Effector memory CD4-positive, alpha-beta T cell (primary cell): ENCODE data around the gene ZP3.
"Not testable (repeated sequence)": the region's sequence is repeated elsewhere in the genome, so short reads cannot be mapped to it uniquely, and the experiment has no call there.

Source experiments
- DNase-seq, 3 donors: peaks; one replicate each; pipeline ENCODE4 v3.0.0-alpha.2; 2020
- H3K27ac ChIP-seq: 2 replicates; pipeline ENCODE4 v1.7.0; 2013; ENCODE audit warnings: mild to moderate bottlenecking, low read length, moderate library complexity; ENCODE audit not compliant: insufficient read depth, poor library complexity, severe bottlenecking
- H3K27me3 ChIP-seq: replicated peaks from 2 replicates; pipeline ENCODE4 v1.7.0; 2013; ENCODE audit warnings: mild to moderate bottlenecking, low read length; ENCODE audit not compliant: insufficient read depth, control insufficient read depth, poor library complexity, severe bottlenecking
- H3K36me3 ChIP-seq: 2 replicates; pipeline ENCODE4 v1.7.0; 2013; ENCODE audit warnings: mild to moderate bottlenecking, low read length, moderate library complexity; ENCODE audit not compliant: control insufficient read depth, insufficient read depth
- H3K4me1 ChIP-seq: 2 replicates; pipeline ENCODE4 v1.7.0; 2013; ENCODE audit warnings: low read length, mild to moderate bottlenecking; ENCODE audit not compliant: control insufficient read depth, insufficient read depth, poor library complexity, severe bottlenecking
- H3K4me3 ChIP-seq: 2 replicates; pipeline ENCODE4 v1.7.0; 2013; ENCODE audit warnings: low read length, low read depth, mild to moderate bottlenecking; ENCODE audit not compliant: insufficient read depth, poor library complexity, severe bottlenecking
- H3K9me3 ChIP-seq: 2 replicates; pipeline ENCODE4 v1.7.0; 2013; ENCODE audit warnings: mild to moderate bottlenecking, low read length, moderate library complexity; ENCODE audit not compliant: control insufficient read depth

ZP3 gene

GRCh38 chr7:76464959-76465358 lies 40.2 kb downstream of the ZP3 start:
- not testable (repeated sequence) for DNase-seq, H3K27me3 ChIP-seq, H3K36me3 ChIP-seq, H3K4me3 ChIP-seq, H3K27ac ChIP-seq, H3K4me1 ChIP-seq, H3K9me3 ChIP-seq

GRCh38 chr7:76465950-76466349 lies 41.2 kb downstream of the ZP3 start:
- not testable (repeated sequence) for H3K36me3 ChIP-seq, H3K4me1 ChIP-seq, H3K27ac ChIP-seq, H3K9me3 ChIP-seq, H3K27me3 ChIP-seq, DNase-seq, H3K4me3 ChIP-seq

GRCh38 chr7:76467743-76468404 lies 43.1 kb downstream of the ZP3 start:
- H3K36me3 ChIP-seq, H3K4me3 ChIP-seq, H3K27ac ChIP-seq, H3K9me3 ChIP-seq, H3K27me3 ChIP-seq, H3K4me1 ChIP-seq, DNase-seq: not testable (repeated sequence)

GRCh38 chr7:76471556-76472221 lies 46.9 kb downstream of the ZP3 start:
- not testable (repeated sequence) for H3K4me1 ChIP-seq, H3K36me3 ChIP-seq, H3K4me3 ChIP-seq, H3K27ac ChIP-seq, DNase-seq, H3K27me3 ChIP-seq, H3K9me3 ChIP-seq

GRCh38 chr7:76473097-76473496 lies 48.3 kb downstream of the ZP3 start:
- not testable (repeated sequence) for H3K4me3 ChIP-seq, H3K27me3 ChIP-seq, DNase-seq, H3K9me3 ChIP-seq, H3K4me1 ChIP-seq, H3K27ac ChIP-seq, H3K36me3 ChIP-seq

- H3K9me3 ChIP-seq, H3K4me3 ChIP-seq, DNase-seq, H3K36me3 ChIP-seq, H3K27ac ChIP-seq, H3K4me1 ChIP-seq, H3K27me3 ChIP-seq: not testable (repeated sequence)
Observed at GRCh38 chr7:76476280-76476679, 51.5 kb downstream of the ZP3 start.

GRCh38 chr7:76476742-76477474 lies 52.2 kb downstream of the ZP3 start:
- not testable (repeated sequence) for H3K27me3 ChIP-seq, DNase-seq, H3K9me3 ChIP-seq, H3K4me3 ChIP-seq, H3K36me3 ChIP-seq, H3K4me1 ChIP-seq, H3K27ac ChIP-seq

- not testable (repeated sequence) for H3K4me1 ChIP-seq, H3K27ac ChIP-seq, H3K36me3 ChIP-seq, H3K27me3 ChIP-seq, H3K9me3 ChIP-seq, H3K4me3 ChIP-seq, DNase-seq
Observed at GRCh38 chr7:76479628-76480027, 54.9 kb downstream of the ZP3 start.

- H3K36me3 ChIP-seq, H3K9me3 ChIP-seq, H3K27me3 ChIP-seq, DNase-seq, H3K4me1 ChIP-seq, H3K4me3 ChIP-seq, H3K27ac ChIP-seq: not testable (repeated sequence)
Observed at GRCh38 chr7:76480403-76481253, 55.9 kb downstream of the ZP3 start.
